Stimulated activated CD8-positive, alpha-beta memory T cell treated with anti-CD3 and anti-CD28 coated beads, Interleukin-4, amount 100 ng/mL, for 48 hours (primary cell): Measurements from ENCODE around the gene DCAF4.

Source experiments
- DNase-seq: peaks from one replicate; pipeline ENCODE4 v3.0.0-alpha.2; 2020

Gene DCAF4

GRCh38 chr14:72926292-72927028 is at the start of gene DCAF4:
Gene DCAF4, plus strand, starts transcription at chr14:72926464. Its CDS starts 11,515 bp downstream, at chr14:72937979.
- DNase-seq = peak; percentile 93

- no peak for DNase-seq
Observed at GRCh38 chr14:72876710-72877063, 49.6 kb upstream of the DCAF4 start.

GRCh38 chr14:72878746-72879145 is 47.5 kb upstream of the DCAF4 start:
- DNase-seq = no peak

GRCh38 chr14:72879431-72879830 is 46.8 kb upstream of the DCAF4 start:
- DNase-seq = no peak

GRCh38 chr14:72880164-72880563 is 46.1 kb upstream of the DCAF4 start:
- no peak for DNase-seq

- DNase-seq = no peak
Observed at GRCh38 chr14:72880820-72881219, 45.4 kb upstream of the DCAF4 start.

- no peak for DNase-seq
Observed at GRCh38 chr14:72881543-72881942, 44.7 kb upstream of the DCAF4 start.

- no peak for DNase-seq
Observed at GRCh38 chr14:72882047-72882446, 44.2 kb upstream of the DCAF4 start.

- DNase-seq = no peak
Observed at GRCh38 chr14:72882463-72882862, 43.8 kb upstream of the DCAF4 start.

GRCh38 chr14:72883109-72883508 is 43.2 kb upstream of the DCAF4 start:
- no peak for DNase-seq

GRCh38 chr14:72883961-72884360 is 42.3 kb upstream of the DCAF4 start:
- peak; percentile 31 for DNase-seq

GRCh38 chr14:72884386-72884785 is 41.9 kb upstream of the DCAF4 start:
- DNase-seq = no peak

- DNase-seq = no peak
Observed at GRCh38 chr14:72887514-72887913, 38.8 kb upstream of the DCAF4 start.

- DNase-seq = no peak
Observed at GRCh38 chr14:72888192-72888591, 38.1 kb upstream of the DCAF4 start.

- DNase-seq = no peak
Observed at GRCh38 chr14:72888636-72889201, 37.5 kb upstream of the DCAF4 start.

GRCh38 chr14:72889366-72889765 is 36.9 kb upstream of the DCAF4 start:
- no peak for DNase-seq

- DNase-seq = peak; percentile 26
Observed at GRCh38 chr14:72891666-72892102, 34.6 kb upstream of the DCAF4 start.

GRCh38 chr14:72892103-72892878 is 34.0 kb upstream of the DCAF4 start:
- peak; percentile 39 for DNase-seq

GRCh38 chr14:72892879-72893635 is 33.2 kb upstream of the DCAF4 start:
- peak; percentile 53 for DNase-seq

GRCh38 chr14:72893636-72894322 is 32.5 kb upstream of the DCAF4 start, which contains the start of gene DPF3:
Gene DPF3, minus strand, starts transcription at chr14:72894101. Its CDS starts 13 bp downstream, at chr14:72894088.
- peak; percentile 95 for DNase-seq

- no peak for DNase-seq
Observed at GRCh38 chr14:72894323-72894622, 32.0 kb upstream of the DCAF4 start.

- peak; percentile 33 for DNase-seq
Observed at GRCh38 chr14:72894623-72895378, 31.5 kb upstream of the DCAF4 start.
